ENCODE measurements around the gene SLC6A18.

DNA sequence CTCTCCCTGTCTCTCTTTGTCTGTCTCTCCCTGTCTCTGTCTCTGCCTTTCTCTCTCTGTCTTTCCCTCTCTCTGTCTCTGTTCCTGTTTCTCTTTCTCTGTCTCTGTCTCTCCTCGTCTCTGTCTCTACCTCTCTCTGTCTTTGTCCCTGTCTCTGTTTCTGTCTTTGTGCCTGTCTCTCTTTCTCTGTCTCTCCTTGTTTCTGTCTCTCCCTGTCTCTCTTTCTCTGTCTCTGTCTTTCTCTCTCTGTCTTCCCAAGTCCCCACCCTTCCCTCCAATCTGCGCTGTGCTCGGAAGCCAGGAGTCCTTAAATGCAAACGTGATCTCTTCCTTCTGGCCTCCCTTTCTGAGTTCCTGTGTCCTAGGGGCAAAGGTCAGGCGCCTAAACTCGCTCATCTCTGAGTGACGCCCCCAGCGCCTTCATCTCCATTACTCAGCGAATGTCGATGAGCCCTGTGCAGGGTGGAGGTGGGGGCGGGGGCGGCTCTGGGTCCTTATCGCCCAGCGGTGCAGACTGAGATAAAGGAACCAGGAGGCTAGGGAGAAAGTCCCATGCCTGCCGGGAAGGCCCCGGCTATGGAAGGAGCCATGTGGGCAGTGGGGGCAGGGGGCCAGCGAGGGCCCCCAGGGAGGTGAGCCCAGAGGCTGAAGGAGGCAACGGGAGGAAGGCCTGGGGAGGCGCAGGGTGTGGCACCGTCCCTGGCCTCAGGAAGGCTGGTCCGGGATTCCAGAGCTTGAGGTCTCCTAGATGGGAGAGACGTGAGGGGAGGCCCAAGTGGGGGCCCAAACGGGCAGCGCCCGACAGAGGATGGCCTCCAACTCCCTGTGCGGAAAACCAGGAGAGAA, 25.3 kb upstream of the SLC6A18 start:
- TF ChIP-seq, protein P1, sequence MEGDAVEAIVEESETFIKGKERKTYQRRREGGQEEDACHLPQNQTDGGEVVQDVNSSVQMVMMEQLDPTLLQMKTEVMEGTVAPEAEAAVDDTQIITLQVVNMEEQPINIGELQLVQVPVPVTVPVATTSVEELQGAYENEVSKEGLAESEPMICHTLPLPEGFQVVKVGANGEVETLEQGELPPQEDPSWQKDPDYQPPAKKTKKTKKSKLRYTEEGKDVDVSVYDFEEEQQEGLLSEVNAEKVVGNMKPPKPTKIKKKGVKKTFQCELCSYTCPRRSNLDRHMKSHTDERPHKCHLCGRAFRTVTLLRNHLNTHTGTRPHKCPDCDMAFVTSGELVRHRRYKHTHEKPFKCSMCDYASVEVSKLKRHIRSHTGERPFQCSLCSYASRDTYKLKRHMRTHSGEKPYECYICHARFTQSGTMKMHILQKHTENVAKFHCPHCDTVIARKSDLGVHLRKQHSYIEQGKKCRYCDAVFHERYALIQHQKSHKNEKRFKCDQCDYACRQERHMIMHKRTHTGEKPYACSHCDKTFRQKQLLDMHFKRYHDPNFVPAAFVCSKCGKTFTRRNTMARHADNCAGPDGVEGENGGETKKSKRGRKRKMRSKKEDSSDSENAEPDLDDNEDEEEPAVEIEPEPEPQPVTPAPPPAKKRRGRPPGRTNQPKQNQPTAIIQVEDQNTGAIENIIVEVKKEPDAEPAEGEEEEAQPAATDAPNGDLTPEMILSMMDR (IDR thresholded peaks at IDR 0.05; ENCODE audit: poor library complexity) = no peak
- no peak for TF ChIP-seq EZH2 (IDR thresholded peaks at IDR 0.05; ENCODE audit: borderline replicate concordance)
- TF ChIP-seq EZH2phosphoT487 (IDR thresholded peaks at IDR 0.05; ENCODE audit: low read depth, severe bottlenecking, unreplicated experiment) = no peak

Data from hepatocyte (in vitro differentiated cells).